ENCODE results near the gene TDG. TPM values are rescaled to one million over a fixed set of nuclear protein-coding genes. Genes with fewer than 3 reads are reported as not detected.
A peak's percentile ranks its signal among the peaks of the same experiment; 100 is the strongest.

Gene TDG
- 56.3 TPM for total RNA-seq

DNA sequence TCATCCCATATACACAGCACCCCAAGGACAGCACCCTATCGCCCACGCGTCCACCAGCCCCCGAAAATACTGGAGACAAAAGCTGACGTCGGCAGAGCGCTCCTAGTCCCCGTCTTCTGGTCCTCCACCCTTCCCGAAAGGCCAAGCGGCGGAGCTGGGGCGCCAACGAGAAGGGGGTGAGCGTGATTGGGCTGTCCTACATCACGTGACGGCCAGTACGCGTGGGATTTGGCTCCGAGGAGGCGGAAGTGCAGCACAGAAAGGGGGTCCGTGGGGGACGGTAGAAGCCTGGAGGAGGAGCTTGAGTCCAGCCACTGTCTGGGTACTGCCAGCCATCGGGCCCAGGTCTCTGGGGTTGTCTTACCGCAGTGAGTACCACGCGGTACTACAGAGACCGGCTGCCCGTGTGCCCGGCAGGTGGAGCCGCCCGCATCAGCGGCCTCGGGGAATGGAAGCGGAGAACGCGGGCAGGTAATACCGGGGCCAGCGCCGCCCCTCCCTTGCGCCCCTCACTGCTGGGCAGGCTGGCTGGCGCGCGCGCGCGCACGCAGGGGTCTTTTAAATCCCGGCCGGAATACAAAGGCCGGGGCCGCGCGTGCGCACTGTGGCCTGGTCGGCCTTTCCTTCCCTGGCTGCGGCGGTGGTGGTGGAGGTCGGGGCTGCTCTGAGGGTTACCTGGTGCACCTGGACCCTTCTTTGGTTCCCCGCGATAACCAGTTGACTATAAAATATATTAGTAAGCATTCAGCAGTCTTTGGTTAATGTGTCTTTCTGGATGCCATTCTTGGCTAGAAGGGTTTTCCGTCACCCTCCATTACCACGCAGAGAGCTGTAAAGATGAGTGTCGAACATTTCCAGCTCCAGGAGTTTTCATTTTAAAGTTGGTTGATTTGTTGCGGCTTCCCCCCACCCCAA lies at the start of gene TDG:
Gene TDG (plus strand): TSS at position 283 of the 915 bp plus-strand sequence. CDS start 166 bp downstream, at position 449.
- FAIRE-seq (no peak), DNase-seq (ENCODE audit: low spot score in 2 of 2) (peak; percentile 86 to 87)

DNA sequence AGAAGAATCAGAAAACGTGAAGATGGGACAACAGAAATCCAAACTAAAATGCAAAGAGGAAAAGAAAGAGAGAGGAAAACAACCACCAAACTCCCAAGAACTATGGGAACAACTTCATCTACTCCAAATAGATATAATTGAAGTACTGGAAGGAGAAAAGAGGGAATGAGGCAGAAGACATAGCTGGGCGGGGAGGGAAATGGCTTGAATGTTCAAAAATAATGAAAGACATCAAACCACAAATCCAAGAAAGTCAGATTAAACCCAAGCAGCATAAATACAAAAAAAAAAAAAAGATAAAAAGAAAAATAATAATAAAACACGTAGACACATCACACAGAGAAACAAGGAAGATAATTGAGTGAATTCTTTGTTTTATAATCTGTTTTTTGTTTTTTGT lies 47.8 kb upstream of the TDG start:
- FAIRE-seq (no peak), DNase-seq (ENCODE audit: low spot score in 2 of 2) (no peak)

DNA sequence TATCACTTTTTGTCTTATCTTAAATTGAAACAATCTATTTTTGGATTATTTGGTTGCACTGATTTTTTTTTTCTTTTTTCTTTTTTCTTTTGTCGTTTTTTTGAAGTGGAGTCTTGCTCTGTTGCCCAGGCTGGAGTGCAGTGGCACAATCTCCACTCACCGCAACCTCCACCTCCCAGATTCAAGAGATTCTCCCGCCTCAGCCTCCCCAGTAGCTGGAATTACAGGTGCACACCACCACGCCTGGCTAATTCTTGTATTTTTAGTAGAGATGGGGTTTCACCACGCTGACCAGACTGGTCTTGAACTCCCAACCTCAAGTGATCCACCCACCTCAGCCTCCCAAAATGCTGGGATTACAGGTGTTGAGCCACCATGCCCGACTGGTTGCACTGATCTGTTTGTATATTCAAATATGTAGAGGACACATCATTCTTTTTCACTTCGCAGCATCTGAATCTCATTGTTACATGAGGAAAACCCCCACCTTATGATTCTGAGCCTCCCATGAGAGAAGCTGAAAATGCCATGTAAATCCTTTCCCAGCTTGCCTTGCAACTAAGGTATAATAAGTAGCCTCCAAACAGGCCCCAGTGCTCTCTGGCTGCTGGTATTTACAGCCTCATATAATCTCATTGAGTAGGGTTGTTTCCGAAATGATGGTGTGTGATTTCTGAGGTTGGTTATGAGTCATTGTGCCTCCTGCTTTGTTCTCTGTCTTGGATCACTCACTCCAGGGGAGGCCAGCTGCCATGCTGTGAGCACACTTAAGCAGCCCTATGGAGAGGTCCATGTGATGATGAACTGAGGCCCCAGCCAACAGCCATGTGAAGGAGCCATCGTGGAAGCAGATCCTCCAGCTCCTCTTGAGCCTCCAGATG lies 40.7 kb upstream of the TDG start:
- DNase-seq (ENCODE audit: low spot score in 2 of 2) (no peak), FAIRE-seq (no peak)

DNA sequence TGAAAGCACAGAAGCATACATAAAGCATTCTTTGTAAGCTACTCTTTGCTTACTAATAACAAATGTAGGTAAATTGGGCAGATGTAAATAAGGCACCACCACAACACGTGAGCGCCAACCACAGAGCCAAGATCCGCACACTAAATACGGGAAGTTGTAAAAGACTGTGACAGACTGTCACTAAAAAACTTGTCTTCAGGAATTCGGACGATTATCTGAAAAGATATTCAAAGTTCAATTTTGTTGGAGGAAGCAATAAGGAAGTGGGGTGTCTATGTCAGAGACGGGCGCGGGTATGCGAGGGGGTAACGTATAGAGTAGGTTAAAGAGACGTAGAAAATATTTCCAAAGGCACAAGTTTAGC lies 37.0 kb upstream of the TDG start:
- FAIRE-seq = no peak

DNA sequence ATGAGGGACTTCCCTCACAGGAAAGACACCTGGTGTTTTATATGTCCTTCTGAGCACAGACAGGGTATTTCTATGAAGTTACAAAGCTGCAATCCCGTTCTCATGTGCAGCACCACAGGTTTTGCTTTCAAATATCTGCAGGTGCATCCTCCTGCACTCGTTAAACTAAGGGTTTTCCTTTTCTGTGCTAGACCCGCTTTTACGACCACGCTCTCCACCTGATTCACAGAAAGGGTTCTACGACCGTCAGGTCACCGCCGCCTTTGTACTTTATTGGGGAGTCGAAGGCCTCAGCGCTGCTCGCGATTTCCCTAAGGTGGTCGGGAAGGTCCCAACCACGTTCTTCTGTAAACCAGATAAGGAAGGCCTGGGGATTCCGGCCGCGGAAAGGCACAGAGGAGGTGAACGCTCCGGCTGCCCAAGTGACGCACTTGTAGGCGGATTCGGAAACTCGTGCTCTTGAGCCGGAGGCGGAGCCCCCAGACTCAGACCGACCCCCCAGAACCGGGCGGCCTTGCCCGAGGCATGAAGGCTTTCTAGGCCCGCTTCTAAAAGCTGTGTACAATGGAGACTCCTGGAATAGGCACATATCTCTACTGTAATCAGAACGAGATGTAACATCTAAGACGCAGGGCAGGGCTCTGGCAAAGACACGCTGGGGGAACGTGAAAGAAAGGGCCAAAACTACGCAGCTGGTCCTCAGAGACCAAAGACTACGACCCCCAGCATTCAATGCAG lies 36.5 kb upstream of the TDG start:
- FAIRE-seq = no peak
- peak; percentile 70 to 79 for DNase-seq (ENCODE audit: low spot score in 2 of 2)

More for the DNA sequence above, 37.0 kb upstream of the TDG start:
- DNase-seq (ENCODE audit: low spot score in 2 of 2) = no peak

DNA sequence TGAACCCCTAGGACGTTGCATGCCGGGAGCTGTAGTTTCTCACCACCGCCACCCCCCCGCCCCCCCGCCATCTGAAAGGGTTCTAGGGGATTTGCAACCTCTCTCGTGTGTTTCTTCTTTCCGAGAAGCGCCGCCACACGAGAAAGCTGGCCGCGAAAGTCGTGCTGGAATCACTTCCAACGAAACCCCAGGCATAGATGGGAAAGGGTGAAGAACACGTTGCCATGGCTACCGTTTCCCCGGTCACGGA lies 36.0 kb upstream of the TDG start:
- FAIRE-seq = no peak
- DNase-seq (ENCODE audit: low spot score in 2 of 2) = no peak

DNA sequence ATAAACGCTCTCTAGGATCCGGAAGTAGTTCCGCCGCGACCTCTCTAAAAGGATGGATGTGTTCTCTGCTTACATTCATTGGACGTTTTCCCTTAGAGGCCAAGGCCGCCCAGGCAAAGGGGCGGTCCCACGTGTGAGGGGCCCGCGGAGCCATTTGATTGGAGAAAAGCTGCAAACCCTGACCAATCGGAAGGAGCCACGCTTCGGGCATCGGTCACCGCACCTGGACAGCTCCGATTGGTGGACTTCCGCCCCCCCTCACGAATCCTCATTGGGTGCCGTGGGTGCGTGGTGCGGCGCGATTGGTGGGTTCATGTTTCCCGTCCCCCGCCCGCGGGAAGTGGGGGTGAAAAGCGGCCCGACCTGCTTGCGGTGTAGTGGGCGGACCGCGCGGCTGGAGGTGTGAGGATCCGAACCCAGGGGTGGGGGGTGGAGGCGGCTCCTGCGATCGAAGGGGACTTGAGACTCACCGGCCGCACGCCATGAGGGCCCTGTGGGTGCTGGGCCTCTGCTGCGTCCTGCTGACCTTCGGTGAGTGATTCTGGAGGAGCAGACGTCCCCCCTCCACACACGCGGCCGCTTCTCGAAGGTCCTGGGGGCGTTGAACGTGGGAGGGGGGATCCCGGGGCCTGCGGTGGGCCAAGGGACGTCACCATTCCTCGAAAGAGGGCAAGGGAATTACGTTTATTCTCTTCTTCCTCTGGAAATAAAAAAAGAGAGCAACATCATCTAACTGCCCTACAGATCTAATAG lies 35.5 kb upstream of the TDG start, which contains the start of gene HSP90B1:
Gene HSP90B1 (plus strand): TSS at position 377 of the 753 bp plus-strand sequence. CDS start 106 bp downstream, at position 483.
- FAIRE-seq = peak; percentile 99

DNA sequence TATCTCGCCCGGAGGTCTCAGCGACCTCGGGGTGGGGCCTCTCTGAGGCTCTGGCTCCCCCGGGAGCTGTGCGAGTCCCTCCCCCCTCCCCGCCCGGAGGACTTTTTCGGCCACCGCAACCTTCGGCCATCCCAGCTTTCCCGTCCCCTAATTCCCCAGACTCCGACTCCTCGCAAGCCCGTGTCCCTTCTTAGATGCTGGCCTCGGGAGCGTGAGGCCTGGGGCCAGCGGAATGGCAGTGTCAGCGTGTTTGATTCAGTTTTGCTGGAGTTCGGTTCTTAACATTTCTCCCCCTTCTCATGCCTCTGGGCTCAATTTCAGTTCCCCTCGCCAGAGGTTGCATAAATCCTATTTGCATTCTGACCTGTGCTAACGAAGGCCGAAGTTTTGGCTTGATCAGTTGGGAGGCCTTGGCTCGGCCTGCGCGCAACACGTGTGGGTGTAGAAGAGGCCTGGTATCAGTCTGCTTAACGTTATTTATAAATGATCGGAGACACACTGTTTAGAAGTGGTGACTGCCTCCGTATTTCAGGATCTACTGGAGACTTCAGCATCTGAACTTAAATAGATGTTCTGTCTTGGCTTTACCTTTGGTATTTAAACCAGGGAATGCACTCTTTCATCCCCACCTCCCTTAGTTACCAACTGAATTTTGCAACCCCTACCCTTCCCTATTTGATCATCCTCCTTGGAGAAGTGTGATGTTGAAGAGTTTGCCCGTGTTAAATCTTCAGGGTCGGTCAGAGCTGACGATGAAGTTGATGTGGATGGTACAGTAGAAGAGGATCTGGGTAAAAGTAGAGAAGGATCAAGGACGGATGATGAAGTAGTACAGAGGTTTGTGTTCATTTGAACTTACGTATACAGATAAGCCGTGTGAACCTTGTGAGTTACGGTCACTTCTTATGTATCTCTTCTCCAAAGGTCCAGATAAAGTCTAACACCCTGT lies 34.6 kb upstream of the TDG start:
- DNase-seq (ENCODE audit: low spot score in 2 of 2) (no peak), FAIRE-seq (no peak)

More for the DNA sequence above, 35.5 kb upstream of the TDG start, which contains the start of gene HSP90B1:
- DNase-seq (ENCODE audit: low spot score in 2 of 2) = peak; percentile 87 to 95

DNA sequence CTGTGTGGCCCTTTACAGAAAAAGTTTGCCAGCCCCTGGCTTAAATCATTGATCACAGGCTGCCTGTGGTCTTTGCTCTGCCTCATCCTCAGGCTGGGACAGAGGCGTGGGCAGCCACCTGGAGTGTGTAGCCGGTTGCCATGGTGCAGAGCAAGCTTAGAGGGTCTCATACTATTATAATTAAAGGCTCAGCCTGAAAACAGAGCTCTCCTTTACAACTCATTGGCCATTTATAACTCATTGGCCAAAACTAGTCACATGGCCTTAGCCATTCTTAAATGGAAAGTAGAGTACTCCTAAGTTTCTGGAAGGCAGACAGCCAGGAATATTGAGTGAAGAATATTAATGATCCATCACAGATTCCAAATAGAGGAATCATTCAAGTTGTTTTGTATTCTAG lies 32.4 kb upstream of the TDG start:
- no peak for DNase-seq (ENCODE audit: low spot score in 2 of 2)
- no peak for FAIRE-seq

DNA sequence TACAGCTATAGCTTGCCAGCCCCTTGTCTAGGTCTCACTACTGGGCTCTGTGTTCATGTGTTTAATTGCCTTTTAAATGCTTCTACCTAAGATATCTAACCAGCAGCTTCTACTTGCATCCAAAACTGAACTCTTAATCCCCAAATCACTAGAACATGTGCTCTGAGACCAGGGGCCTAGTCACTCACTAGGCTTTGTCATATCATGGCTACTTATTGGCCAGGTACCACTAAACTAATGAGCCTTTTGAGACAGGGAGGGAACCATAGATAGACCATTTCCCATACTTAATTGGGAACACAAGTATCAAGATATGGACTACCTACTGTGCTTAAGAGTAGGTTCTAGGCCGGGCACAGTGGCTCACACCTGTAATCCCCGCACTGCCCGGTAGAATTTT lies 29.0 kb upstream of the TDG start:
- FAIRE-seq = no peak

DNA sequence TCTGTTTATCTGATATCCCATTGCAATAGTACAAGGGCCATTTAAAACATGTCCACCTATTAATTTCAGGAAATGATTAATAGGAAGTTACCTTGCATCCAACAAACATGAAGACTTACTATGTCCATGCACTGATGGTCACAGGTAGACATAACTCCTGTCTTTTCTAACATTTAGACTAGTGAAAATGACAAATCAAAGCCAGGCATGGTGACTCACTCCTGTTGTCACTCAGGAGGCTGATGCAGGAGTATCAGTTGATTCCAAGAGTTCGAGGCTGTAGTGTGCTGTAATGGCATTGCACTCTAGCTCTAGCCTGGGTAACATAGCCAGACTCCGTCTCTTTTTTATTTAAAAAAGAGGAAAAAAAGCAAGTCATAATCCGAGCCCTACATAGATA lies 20.7 kb upstream of the TDG start:
- DNase-seq (ENCODE audit: low spot score in 2 of 2) (no peak), FAIRE-seq (no peak)

More for the DNA sequence above, 29.0 kb upstream of the TDG start:
- DNase-seq (ENCODE audit: low spot score in 2 of 2) = no peak

DNA sequence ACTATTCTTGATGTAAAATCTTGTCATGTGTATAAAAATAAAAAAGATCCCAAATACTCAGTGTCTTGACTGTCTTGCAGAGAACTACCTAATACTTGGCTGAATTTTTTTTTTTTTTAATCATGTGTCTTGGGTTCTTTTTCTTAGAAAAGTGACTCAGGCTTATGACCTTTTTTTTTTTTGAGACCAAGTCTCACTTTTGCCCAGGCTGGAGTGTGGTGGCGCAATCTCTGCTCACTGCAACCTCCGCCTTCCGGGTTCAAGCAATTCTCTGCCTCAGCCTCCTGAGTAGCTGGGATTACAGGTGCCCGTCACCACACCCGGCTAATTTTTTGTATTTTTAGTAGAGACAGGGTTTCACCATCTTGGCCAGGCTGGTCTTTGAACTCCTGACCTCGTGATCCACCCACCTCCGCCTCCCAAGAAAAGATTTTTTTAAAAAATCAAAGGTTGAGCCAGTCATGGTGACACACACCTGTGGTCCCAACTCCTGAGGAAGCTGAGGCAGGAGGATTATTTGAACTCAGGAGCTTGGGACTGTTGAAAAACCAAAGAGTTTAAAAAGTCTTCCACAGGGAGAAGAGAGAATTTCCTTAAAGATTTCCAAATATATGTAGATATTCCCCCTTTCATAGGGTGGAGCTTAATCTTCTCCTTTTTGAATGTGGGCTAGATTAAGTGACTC lies 17.7 kb upstream of the TDG start:
- FAIRE-seq (no peak), DNase-seq (ENCODE audit: low spot score in 2 of 2) (no peak)

DNA sequence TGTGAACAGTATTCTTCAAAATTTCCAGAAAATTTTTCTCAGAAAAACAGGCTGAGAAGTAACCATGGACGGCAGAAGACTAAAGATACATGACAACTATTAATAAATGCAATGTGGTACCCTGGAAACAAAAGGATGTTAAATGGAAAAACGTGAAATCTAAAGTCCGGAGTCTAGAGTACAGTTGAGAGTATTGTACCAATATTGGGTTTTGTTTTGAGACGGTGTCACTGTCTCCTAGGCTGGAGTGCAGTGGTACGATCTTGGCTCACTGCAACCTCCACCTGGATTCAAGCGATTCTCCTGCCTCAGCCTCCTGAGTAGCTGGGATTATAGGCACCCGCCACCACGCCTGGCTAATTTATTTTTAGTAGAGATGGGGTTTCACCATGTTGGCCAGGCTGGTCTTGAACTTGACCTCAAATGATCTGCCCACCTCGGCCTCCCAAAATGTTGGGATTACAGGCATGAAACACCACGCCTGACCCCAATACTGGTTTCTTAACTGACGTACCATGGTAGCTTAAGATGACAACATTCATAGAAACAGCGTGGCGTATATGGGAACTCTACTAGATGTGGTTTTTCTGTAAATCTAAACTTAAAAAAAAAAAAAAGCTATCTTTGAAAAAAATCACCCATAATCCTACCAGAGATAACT lies 16.8 kb upstream of the TDG start:
- no peak for FAIRE-seq
- no peak for DNase-seq (ENCODE audit: low spot score in 2 of 2)

DNA sequence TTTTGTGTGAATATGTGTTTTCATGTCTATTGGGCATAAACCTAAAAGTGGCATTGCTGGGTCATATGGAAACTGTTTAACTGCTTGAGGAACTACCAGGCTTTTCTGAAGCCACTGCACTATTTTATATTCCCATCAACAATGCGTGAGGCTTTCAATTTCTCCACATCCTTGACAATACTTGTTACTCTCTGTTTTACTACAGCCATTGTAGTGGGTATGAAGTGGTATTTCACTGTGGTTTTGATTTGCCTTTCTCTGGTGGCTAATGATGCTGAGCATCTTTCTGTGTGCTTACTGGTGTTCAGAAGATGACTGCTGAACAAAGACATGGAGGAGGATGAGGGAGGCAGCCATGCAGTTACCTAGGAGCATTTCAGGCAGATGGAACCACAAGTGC lies 13.2 kb upstream of the TDG start:
- FAIRE-seq = no peak
- DNase-seq (ENCODE audit: low spot score in 2 of 2) = no peak

DNA sequence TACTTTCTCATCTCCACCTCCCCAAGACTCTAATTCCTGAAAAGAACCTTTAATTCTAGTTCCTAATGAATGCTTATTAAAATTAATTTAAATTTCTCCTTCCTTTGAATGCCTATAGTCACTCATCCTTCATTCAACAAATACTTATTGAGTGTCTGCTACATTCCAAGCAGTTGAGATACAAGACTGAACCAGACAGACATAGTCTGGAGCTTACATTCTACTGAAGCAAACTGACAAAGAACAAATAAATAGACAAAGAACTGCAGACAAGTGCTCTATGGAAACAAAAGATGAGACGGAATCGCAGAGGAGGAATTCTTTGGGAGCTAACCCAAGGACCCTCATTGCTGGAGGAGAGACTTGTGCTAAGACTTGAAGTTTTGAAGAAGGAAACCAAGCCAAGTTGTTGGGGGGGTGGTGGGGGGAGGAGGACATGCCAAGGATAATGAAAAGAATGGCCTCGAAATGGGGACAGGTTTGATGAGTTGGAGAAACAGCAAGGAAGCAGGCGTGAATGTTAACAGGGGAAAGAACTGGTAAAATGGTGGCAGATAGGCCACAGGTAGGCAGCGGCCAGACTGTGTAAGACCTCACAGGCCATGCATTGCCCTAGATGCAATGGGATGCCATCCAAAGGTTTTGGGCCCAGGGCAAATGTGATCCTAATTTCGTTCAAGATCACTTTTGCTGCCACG lies 9.7 kb upstream of the TDG start:
- FAIRE-seq (no peak), DNase-seq (ENCODE audit: low spot score in 2 of 2) (no peak)

DNA sequence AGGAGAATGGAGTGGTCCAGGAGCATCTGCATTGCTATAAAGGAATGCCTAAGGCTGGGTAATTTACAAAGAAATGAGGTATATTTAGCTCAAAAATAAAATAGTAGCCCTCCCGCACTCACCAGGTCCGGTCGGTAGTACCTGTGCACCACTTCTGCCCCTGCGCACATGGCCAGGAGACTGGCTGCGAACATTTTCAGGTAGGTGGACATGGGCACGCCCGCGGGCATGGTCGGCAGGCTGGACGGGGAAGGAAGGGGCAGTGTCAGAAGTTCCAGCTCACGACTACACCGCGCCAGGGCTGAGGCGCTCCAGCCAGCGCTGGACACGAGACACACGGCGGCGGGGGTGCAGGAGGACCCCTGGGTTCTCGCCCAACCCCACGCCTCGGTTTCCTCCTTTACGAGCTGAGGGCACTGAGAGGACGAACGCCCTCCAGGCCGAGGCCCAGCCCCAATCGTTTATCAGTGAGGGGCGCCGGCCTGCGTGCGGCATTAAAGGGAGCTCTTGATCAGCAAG lies 9.1 kb upstream of the TDG start:
- DNase-seq (ENCODE audit: low spot score in 2 of 2) = peak in 1 of 2 donors; percentile 29

DNA sequence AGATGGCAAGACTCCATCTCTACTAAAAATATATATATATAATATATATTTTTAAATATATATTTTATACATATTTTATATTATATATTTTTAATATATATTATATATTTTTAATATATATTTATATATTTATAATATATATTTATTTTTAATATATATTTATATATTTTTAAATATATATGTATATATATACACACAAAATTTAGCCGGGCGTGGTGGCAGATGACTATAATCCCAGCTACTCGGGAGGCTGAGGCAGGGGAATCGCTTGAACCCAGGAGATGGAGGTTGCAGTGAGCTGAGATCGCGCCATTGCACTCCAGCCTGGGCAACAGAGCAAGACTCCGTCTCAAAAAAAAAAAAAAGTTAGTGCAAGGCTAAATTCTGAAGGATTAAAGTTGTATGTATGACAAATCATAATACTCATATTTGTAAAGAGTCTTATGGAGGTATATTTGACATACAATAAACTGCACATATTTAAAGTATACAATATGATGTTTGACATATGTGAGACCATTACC lies 7.7 kb upstream of the TDG start:
- FAIRE-seq = no peak
- no peak for DNase-seq (ENCODE audit: low spot score in 2 of 2)

More for the DNA sequence above, 9.1 kb upstream of the TDG start:
- FAIRE-seq = no peak
